ENCODE measurements around the gene PRMT9. TPM values are rescaled to one million over a fixed set of nuclear protein-coding genes. Genes with fewer than 3 reads are reported as not detected.

Gene PRMT9
- total RNA-seq, 1 donor from 2014 or later, result 7.2 TPM

- Histone ChIP-seq H3K36me3 (ENCODE audit: control insufficient read depth, insufficient read depth, low read length) (no peaks in the 10 kb centered on the region), H3K4me3 (ENCODE audit: low read depth, low read length) (no peak overlapping the region), H3K27me3 (ENCODE audit: control insufficient read depth, insufficient read depth, low read length) (no peaks in the 10 kb centered on the region)
- no peak for TF ChIP-seq CTCF (IDR thresholded peaks at IDR 0.05; ENCODE audit: insufficient read depth, low read length, poor library complexity, severe bottlenecking)
- DNase-seq (ENCODE audit: low read depth), result no peak
Measured at GRCh38 chr4:147725673-147726072, 41.7 kb upstream of the PRMT9 start.

GRCh38 chr4:147724468-147725201, 40.7 kb upstream of the PRMT9 start:
- Histone ChIP-seq H3K27me3 (ENCODE audit: control insufficient read depth, insufficient read depth, low read length) (no peaks in the 10 kb centered on the region), H3K4me3 (ENCODE audit: low read depth, low read length) (no peak overlapping the region)

GRCh38 chr4:147723326-147723725, 39.4 kb upstream of the PRMT9 start:
- TF ChIP-seq CTCF (IDR thresholded peaks at IDR 0.05; ENCODE audit: insufficient read depth, low read length, poor library complexity, severe bottlenecking), result no peak
- no peak for DNase-seq (ENCODE audit: low read depth)
- Histone ChIP-seq H3K4me3 (ENCODE audit: low read depth, low read length) (no peak overlapping the region), H3K36me3 (ENCODE audit: control insufficient read depth, insufficient read depth, low read length) (no peaks in the 10 kb centered on the region), H3K27me3 (ENCODE audit: control insufficient read depth, insufficient read depth, low read length) (no peaks in the 10 kb centered on the region)

More at GRCh38 chr4:147724468-147725201, 40.7 kb upstream of the PRMT9 start:
- no peak for TF ChIP-seq CTCF (IDR thresholded peaks at IDR 0.05; ENCODE audit: insufficient read depth, low read length, poor library complexity, severe bottlenecking)
- no peak for DNase-seq (ENCODE audit: low read depth)
- no peaks in the 10 kb centered on the region for H3K36me3 ChIP-seq (ENCODE audit: control insufficient read depth, insufficient read depth, low read length)

- no peak for TF ChIP-seq CTCF (IDR thresholded peaks at IDR 0.05; ENCODE audit: insufficient read depth, low read length, poor library complexity, severe bottlenecking)
- no peak for DNase-seq (ENCODE audit: low read depth)
Measured at GRCh38 chr4:147717878-147718277, 33.9 kb upstream of the PRMT9 start.

GRCh38 chr4:147714575-147715401, 30.8 kb upstream of the PRMT9 start:
- TF ChIP-seq CTCF (IDR thresholded peaks at IDR 0.05; ENCODE audit: insufficient read depth, low read length, poor library complexity, severe bottlenecking), result no peak
- DNase-seq (ENCODE audit: low read depth), result no peak
- no peak overlapping the region for H3K4me3 ChIP-seq (ENCODE audit: low read depth, low read length)

More at GRCh38 chr4:147717878-147718277, 33.9 kb upstream of the PRMT9 start:
- Histone ChIP-seq H3K4me3 (ENCODE audit: low read depth, low read length) (no peak overlapping the region), H3K27me3 (ENCODE audit: control insufficient read depth, insufficient read depth, low read length) (no peaks in the 10 kb centered on the region), H3K36me3 (ENCODE audit: control insufficient read depth, insufficient read depth, low read length) (no peaks in the 10 kb centered on the region)

More at GRCh38 chr4:147714575-147715401, 30.8 kb upstream of the PRMT9 start:
- Histone ChIP-seq H3K27me3 (ENCODE audit: control insufficient read depth, insufficient read depth, low read length) (no peaks in the 10 kb centered on the region), H3K36me3 (ENCODE audit: control insufficient read depth, insufficient read depth, low read length) (no peaks in the 10 kb centered on the region)
